ENCODE measurements around the gene MON1A.
"Not testable (repeated sequence)": the region's sequence is repeated elsewhere in the genome, so short reads cannot be mapped to it uniquely, and the experiment has no call there.

MON1A gene

GRCh38 chr3:49929291-49930167, at the start of gene MON1A:
MON1A (minus strand) TSS chr3:49929811; CDS start chr3:49913346, 16,465 bp downstream.
- peak; percentile 62 to 78 for DNase-seq (ENCODE audit: low read depth in 2 of 2)

- DNase-seq (ENCODE audit: low read depth in 2 of 2) = no peak
Measured at GRCh38 chr3:49976942-49977341, 47.3 kb upstream of the MON1A start.

GRCh38 chr3:49972656-49973055, 43.0 kb upstream of the MON1A start:
- no peak for DNase-seq (ENCODE audit: low read depth in 2 of 2)

- no peak for DNase-seq (ENCODE audit: low read depth in 2 of 2)
Measured at GRCh38 chr3:49968346-49968745, 38.7 kb upstream of the MON1A start.

- no peak for DNase-seq (ENCODE audit: low read depth in 2 of 2)
Measured at GRCh38 chr3:49967291-49967690, 37.7 kb upstream of the MON1A start.

- DNase-seq (ENCODE audit: low read depth in 2 of 2) = no peak
Measured at GRCh38 chr3:49966233-49966942, 36.8 kb upstream of the MON1A start.

- DNase-seq (ENCODE audit: low read depth in 2 of 2) = no peak
Measured at GRCh38 chr3:49955636-49956035, 26.0 kb upstream of the MON1A start.

- DNase-seq (ENCODE audit: low read depth in 2 of 2) = no peak
Measured at GRCh38 chr3:49952924-49953323, 23.3 kb upstream of the MON1A start.

GRCh38 chr3:49942651-49943050, 13.0 kb upstream of the MON1A start:
- DNase-seq (ENCODE audit: low read depth in 2 of 2) = no peak

GRCh38 chr3:49940667-49941249, 11.1 kb upstream of the MON1A start:
- DNase-seq (ENCODE audit: low read depth in 2 of 2) = no peak

GRCh38 chr3:49939858-49940666, 10.5 kb upstream of the MON1A start, which contains the start of gene RBM6:
RBM6 (plus strand) TSS chr3:49940150; CDS start chr3:49962642, 22,492 bp downstream.
- peak; percentile 81 to 89 for DNase-seq (ENCODE audit: low read depth in 2 of 2)

- DNase-seq (ENCODE audit: low read depth in 2 of 2) = no peak
Measured at GRCh38 chr3:49937090-49937489, 7.5 kb upstream of the MON1A start.

- DNase-seq (ENCODE audit: low read depth in 2 of 2) = not testable (repeated sequence)
Measured at GRCh38 chr3:49932281-49932680, 2.7 kb upstream of the MON1A start.

- no peak for DNase-seq (ENCODE audit: low read depth in 2 of 2)
Measured at GRCh38 chr3:49930922-49931321, 1.3 kb upstream of the MON1A start.

GRCh38 chr3:49930168-49930690, 618 bp upstream of the MON1A start:
- DNase-seq (ENCODE audit: low read depth in 2 of 2) = no peak

GRCh38 chr3:49928481-49929017, 1.1 kb downstream of the MON1A start:
- DNase-seq (ENCODE audit: low read depth in 2 of 2) = no peak

- no peak for DNase-seq (ENCODE audit: low read depth in 2 of 2)
Measured at GRCh38 chr3:49927798-49928197, 1.8 kb downstream of the MON1A start.

GRCh38 chr3:49926117-49926728, 3.4 kb downstream of the MON1A start:
- DNase-seq (ENCODE audit: low read depth in 2 of 2) = no peak

GRCh38 chr3:49925485-49925884, 4.1 kb downstream of the MON1A start:
- DNase-seq (ENCODE audit: low read depth in 2 of 2) = no peak

- DNase-seq (ENCODE audit: low read depth in 2 of 2) = no peak
Measured at GRCh38 chr3:49924683-49925082, 4.9 kb downstream of the MON1A start.

Measured in activated CD8-positive, alpha-beta memory T cell treated with anti-CD3 and anti-CD28 coated beads for 4 hours (primary cell).